A549 (cell line): ENCODE results near the gene KCNK13. TPM values are rescaled to one million over a fixed set of nuclear protein-coding genes. Genes with fewer than 3 reads are reported as not detected.

Source experiments
- ATAC-seq, 2 experiments: fragments of 200-7000 bp in 1 of 2; fragments of >200 bp in 1 of 2; cut with Nextera tagmentation in 1 of 2; cut with Tn5 transposase in 1 of 2; 3 replicates each; pipeline versions ENCODE4 v1.8.0 to v1.9.1; 2018 to 2020; ENCODE audit warnings: mild to moderate bottlenecking in 1 of 2, moderate library complexity in 1 of 2
- CTCF ChIA-PET: fragments of 300-600 bp; sonication (Branson Sonifier 250); formaldehyde crosslinking; extraction: SDS; loops from one replicate; lab custom pipeline; 2021; ENCODE audit warnings: antibody characterized with exemption, inconsistent platforms; lab: Yijun Ruan, JAX
- POLR2A ChIA-PET: fragments of 350-600 bp; formaldehyde crosslinking; extraction: SDS; loops from one replicate; lab custom pipeline; 2021; ENCODE audit warnings: antibody characterized with exemption, inconsistent platforms; lab: Yijun Ruan, JAX
- DNase-seq, 2 experiments: peaks; one replicate each; pipeline versions ENCODE4 v3.0.0 to v3.0.0-alpha.2; 2011 to 2016; ENCODE audit warnings: low read depth in 1 of 2, low spot score in 1 of 2
- FAIRE-seq: peaks from 2 replicates; lab custom pipeline; 2011; peaks lifted over from hg19 to GRCh38; lab: Jason Lieb, UNC
- H3K27ac ChIP-seq, 2 experiments: fragments of >200 bp; sonication (Bioruptor Twin); formaldehyde crosslinking; 3 replicates each; pipeline ENCODE4 v1.5.1; 2016 to 2017
- H3K4me1 ChIP-seq: fragments of >200 bp; sonication (Bioruptor Twin); formaldehyde crosslinking; 3 replicates; pipeline ENCODE4 v1.6.1; 2016
- H3K4me2 ChIP-seq: fragments of >200 bp; sonication (Bioruptor Twin); formaldehyde crosslinking; 3 replicates; pipeline ENCODE4 v1.6.1; 2016
- H3K4me3 ChIP-seq: fragments of >200 bp; sonication (Bioruptor Twin); formaldehyde crosslinking; 3 replicates; pipeline ENCODE4 v1.5.1; 2016
- H3K9me3 ChIP-seq: fragments of >200 bp; sonication (Bioruptor Twin); formaldehyde crosslinking; 3 replicates; pipeline ENCODE4 v1.6.1; 2016
- BHLHE40 ChIP-seq: IDR thresholded peaks from 2 replicates; pipeline ENCODE4 v1.6.1; 2012; ENCODE audit warnings: low read depth, low read length, inconsistent platforms
- CHD2 ChIP-seq: fragments of 150-350 bp; IDR thresholded peaks from 2 replicates; pipeline ENCODE4 v1.6.1; 2014; ENCODE audit warnings: low read length; ENCODE audit not compliant: partially characterized antibody
- CHD4 ChIP-seq: fragments of 200-600 bp; sonication (generic); IDR thresholded peaks from 2 replicates; pipeline ENCODE4 v1.6.1; 2016; ENCODE audit warnings: antibody characterized with exemption, mild to moderate bottlenecking, borderline replicate concordance
- EP300 ChIP-seq, 2 experiments: fragments of >200 bp; sonication (Bioruptor Twin); formaldehyde crosslinking; IDR thresholded peaks; 2 replicates in 1 of 2; 3 replicates in 1 of 2; pipeline ENCODE4 v1.6.1; 2016 to 2017
- ESRRA ChIP-seq: fragments of 150-350 bp; IDR thresholded peaks from 2 replicates; pipeline ENCODE4 v1.6.1; 2014; ENCODE audit warnings: mild to moderate bottlenecking, low read length, borderline replicate concordance
- FOSB ChIP-seq: fragments of 250-450 bp; sonication (Bioruptor Pico); IDR thresholded peaks from 2 replicates; pipeline ENCODE4 v1.5.0; 2020; ENCODE audit warnings: mild to moderate bottlenecking, moderate library complexity
- HDAC2 ChIP-seq: fragments of 200-600 bp; sonication (generic); IDR thresholded peaks from 2 replicates; pipeline ENCODE4 v1.6.1; 2016
- MYC ChIP-seq: IDR thresholded peaks from 2 replicates; pipeline ENCODE4 v1.6.1; 2012; ENCODE audit warnings: mild to moderate bottlenecking, inconsistent platforms, low read length, improper control_type of control experiment, borderline replicate concordance
- POLR2A ChIP-seq: IDR thresholded peaks from 2 replicates; pipeline ENCODE4 v1.6.1; 2012; ENCODE audit warnings: mild to moderate bottlenecking, low read length
- RARB ChIP-seq: fragments of 250-450 bp; sonication (Bioruptor Pico); IDR thresholded peaks from 2 replicates; pipeline ENCODE4 v1.8.0; 2021; ENCODE audit warnings: mild to moderate bottlenecking, moderate library complexity
- SMC3 ChIP-seq: fragments of >200 bp; sonication (Bioruptor Twin); formaldehyde crosslinking; IDR thresholded peaks from 3 replicates; pipeline ENCODE4 v1.6.1; 2018; ENCODE audit warnings: inconsistent platforms
- ZFP36 ChIP-seq: fragments of 450-650 bp; IDR thresholded peaks from 2 replicates; pipeline ENCODE4 v1.6.1; 2014; ENCODE audit warnings: borderline replicate concordance; ENCODE audit not compliant: partially characterized antibody
- WGBS: methylation state at CpG from one replicate; pipeline ENCODE4 v1.1.6; 2017; ENCODE audit errors: missing lambda C conversion rate; 5-methylcytosine and 5-hydroxymethylcytosine counted together
- polyA minus RNA-seq: library from RNA; depleted of rRNA, polyadenylated mRNA; stranded (reverse); fragments of >200 nt; gene quantifications from 2 replicates; pipeline ENCODE4 v1.2.3, GENCODE V29; 2011; rRNA and poly(A)+ RNA removed
- polyA plus RNA-seq, 4 experiments: library from polyadenylated mRNA; depleted of rRNA in 3 of 4; stranded (reverse); fragments of >200 nt; fragmentation: RNase III in 1 of 4; extraction: RNeasy Plus Mini Kit Qiagen cat#74134 plus additional on column Dnase treatment in 1 of 4; gene quantifications; 2 replicates in 3 of 4; 3 replicates in 1 of 4; pipeline ENCODE4 v1.2.3, GENCODE V29; 2011 to 2017
- TF ChIP-seq, protein P1 (sequence below): IDR thresholded peaks from 2 replicates; pipeline ENCODE4 v1.6.1; 2012
- TF ChIP-seq, protein P2 (sequence below): fragments of 250-450 bp; sonication (Bioruptor Pico); IDR thresholded peaks from 2 replicates; pipeline ENCODE4 v1.5.0; 2020; ENCODE audit warnings: low read depth, mild to moderate bottlenecking, moderate library complexity
- TF ChIP-seq, protein P3 (sequence below): fragments of >200 bp; sonication (Bioruptor Twin); formaldehyde crosslinking; IDR thresholded peaks from 3 replicates; pipeline ENCODE4 v1.5.1; 2016

The KCNK13 gene
- polyA plus RNA-seq (2011; rRNA removed) (not detected in 2 replicates), polyA plus RNA-seq (2017; fragmentation: RNase III; extraction: RNeasy Plus Mini Kit Qiagen cat#74134 plus additional on column Dnase treatment) (not detected in 3 replicates), polyA minus RNA-seq (not detected in 2 replicates)
- polyA plus RNA-seq (2012; cell fraction: cytosol; rRNA removed) = not detected in 2 replicates
- 0.04 and 0.05 TPM in 2 replicates for polyA plus RNA-seq (2012; cell fraction: nucleus; rRNA removed)

DNA sequence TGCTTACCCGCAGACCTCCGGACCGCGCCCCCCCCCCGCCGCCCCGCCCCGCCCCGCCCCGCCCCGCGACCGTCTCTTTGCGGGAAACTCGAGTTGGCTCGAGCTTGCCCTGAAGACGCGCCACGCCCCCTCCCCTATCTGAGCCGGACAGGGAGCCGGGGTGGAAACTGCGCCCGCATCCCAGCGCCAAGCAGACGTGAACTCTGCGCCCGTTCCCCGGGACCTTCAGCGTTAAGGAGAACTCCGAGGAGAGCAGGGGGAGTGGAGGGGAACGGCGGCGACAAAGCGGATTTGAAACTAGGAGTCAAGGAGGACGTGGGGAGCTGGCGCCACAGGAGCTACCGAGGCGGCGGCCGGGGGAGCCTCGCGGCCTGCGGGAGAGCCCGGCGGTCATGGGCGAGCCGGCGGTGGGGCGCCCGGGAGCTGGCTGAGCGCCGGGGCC is at the start of gene KCNK13:
TSS of gene KCNK13 (plus strand) at position 310 of the 442 bp plus-strand sequence. CDS start 212 bp downstream, outside the sequence.
- POLR2A ChIA-PET = no interaction called here
- no peak for FAIRE-seq
- DNase-seq = peak in 1 of 2 experiments; percentile 7
- Histone ChIP-seq H3K4me1 (peaks cover 13% of the 10 kb centered on the region; the same call in 1 of the 3 replicates), H3K4me3 (peak within 1 kb of the TSS; percentile 54), H3K9me3 (peaks cover 6% of the 10 kb centered on the region; the same call in 1 of the 3 replicates), H3K27ac (0 out of 6 replicates have a peak within 1 kb of the TSS, but pooled peaks of 1 of the 2 experiments have one; percentile 15), H3K4me2 (peak within 1 kb of the TSS; percentile 89)
- peak; percentile 11 to 23; a peak in 2 of 6 replicates for ATAC-seq
- no peak for TF ChIP-seq BHLHE40
- no peak for TF ChIP-seq RARB (CRISPR knock-in tag)
- TF ChIP-seq HDAC2 = no peak
- TF ChIP-seq CHD2 = no peak
- CTCF ChIA-PET = interaction anchor here (0.9 to 4.9 kb wide), 4 partner anchors 9 to 89 kb away, joined by 3 to 23 read pairs (median 4); no protein-coding TSS in a partner anchor
- WGBS = 3% methylated on average over 21 of the region's 52 CpGs

DNA sequence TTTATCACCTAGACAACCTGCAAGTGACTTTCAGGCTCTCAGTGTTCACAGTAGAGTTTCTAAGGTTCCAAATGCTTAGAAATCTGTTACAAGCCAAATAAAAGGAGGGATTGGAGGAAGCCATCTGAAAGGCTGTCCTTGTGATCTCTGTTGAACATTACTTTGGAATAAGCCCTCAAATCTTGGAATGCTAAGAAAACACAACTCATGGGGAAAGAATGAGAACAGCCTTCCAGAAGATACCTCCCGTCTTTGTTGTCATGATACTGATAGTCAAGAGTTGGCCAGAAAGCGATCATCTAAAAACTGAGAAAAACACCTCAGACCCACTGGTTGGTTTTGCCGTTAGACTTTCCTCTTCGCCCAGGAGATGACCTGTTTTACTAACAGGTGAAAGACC is 44.4 kb upstream of the KCNK13 start:
- no peak overlapping the region for H3K4me3 ChIP-seq
- no peak overlapping the region for H3K4me2 ChIP-seq
- DNase-seq = no peak
- H3K4me1 ChIP-seq = no peaks in the 10 kb centered on the region
- 59% methylated on average over 4 of the region's 4 CpGs for WGBS
- H3K27ac ChIP-seq = no peak overlapping the region
- ChIA-PET POLR2A (no interaction called here), CTCF (interaction anchor here (0.7 kb wide), 1 partner anchor 109 kb away, joined by 5 read pairs; no protein-coding TSS in a partner anchor)
- no peaks in the 10 kb centered on the region for H3K9me3 ChIP-seq
- TF ChIP-seq, protein P1, sequence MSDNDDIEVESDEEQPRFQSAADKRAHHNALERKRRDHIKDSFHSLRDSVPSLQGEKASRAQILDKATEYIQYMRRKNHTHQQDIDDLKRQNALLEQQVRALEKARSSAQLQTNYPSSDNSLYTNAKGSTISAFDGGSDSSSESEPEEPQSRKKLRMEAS = no peak
- TF ChIP-seq, protein P2, sequence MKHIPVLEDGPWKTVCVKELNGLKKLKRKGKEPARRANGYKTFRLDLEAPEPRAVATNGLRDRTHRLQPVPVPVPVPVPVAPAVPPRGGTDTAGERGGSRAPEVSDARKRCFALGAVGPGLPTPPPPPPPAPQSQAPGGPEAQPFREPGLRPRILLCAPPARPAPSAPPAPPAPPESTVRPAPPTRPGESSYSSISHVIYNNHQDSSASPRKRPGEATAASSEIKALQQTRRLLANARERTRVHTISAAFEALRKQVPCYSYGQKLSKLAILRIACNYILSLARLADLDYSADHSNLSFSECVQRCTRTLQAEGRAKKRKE (CRISPR knock-in tag) = no peak
- TF ChIP-seq MYC (no peak), EP300 (IDR thresholded peaks at IDR 0.05) (no peak), POLR2A (no peak), ESRRA (no peak), FOSB (CRISPR knock-in tag) (no peak)
- ATAC-seq = no peak
- no peak for FAIRE-seq

DNA sequence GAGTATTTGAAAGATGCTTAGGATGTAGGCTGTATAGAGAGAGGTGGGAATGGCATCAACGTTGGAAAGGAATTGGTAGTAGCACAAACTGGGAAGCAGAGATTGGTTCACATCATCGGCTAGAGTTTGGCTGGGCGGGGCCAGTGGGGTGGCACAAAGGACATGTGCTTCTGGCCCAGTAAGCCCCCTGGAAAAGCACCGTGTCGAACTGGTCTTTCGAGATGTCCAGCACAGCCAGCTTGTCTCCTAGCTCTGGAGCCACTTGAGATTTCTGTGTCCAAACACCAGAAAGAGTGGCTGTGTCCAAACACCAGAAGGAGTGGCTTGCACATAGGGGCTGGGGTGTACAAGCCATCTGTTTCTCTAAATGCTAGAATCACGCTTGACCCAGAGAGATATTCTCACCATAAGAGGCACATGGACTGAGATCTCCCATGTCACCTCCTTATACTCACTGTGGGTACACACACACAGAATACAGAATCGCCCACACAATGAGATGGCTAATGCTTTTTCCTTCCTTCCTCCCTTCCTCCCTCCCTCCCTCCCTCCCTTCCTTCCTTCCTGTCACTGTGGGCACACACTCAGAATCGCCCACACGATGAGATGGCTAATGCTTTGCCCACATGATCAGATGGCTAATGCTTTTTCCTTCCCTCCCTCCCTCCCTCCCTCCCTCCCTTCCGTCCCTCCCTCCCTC is 41.8 kb upstream of the KCNK13 start:
- no peak overlapping the region for H3K4me3 ChIP-seq
- POLR2A ChIA-PET = no interaction called here
- FAIRE-seq (no peak), DNase-seq (no peak), ATAC-seq (no peak)
- no peaks in the 10 kb centered on the region for H3K4me1 ChIP-seq
- CTCF ChIA-PET = interaction anchor here (1.2 kb wide), 1 partner anchor 42 kb away, joined by 4 read pairs; the partner anchor contains the start of gene KCNK13
- TF ChIP-seq CHD4 (no peak), SMC3 (no peak), ZFP36 (no peak), ESRRA (no peak)
- TF ChIP-seq, protein P3, sequence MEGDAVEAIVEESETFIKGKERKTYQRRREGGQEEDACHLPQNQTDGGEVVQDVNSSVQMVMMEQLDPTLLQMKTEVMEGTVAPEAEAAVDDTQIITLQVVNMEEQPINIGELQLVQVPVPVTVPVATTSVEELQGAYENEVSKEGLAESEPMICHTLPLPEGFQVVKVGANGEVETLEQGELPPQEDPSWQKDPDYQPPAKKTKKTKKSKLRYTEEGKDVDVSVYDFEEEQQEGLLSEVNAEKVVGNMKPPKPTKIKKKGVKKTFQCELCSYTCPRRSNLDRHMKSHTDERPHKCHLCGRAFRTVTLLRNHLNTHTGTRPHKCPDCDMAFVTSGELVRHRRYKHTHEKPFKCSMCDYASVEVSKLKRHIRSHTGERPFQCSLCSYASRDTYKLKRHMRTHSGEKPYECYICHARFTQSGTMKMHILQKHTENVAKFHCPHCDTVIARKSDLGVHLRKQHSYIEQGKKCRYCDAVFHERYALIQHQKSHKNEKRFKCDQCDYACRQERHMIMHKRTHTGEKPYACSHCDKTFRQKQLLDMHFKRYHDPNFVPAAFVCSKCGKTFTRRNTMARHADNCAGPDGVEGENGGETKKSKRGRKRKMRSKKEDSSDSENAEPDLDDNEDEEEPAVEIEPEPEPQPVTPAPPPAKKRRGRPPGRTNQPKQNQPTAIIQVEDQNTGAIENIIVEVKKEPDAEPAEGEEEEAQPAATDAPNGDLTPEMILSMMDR = no peak
- 63% methylated on average over 11 of the region's 11 CpGs for WGBS
- H3K27ac ChIP-seq = no peak overlapping the region
- H3K4me2 ChIP-seq = no peak overlapping the region
- H3K9me3 ChIP-seq = no peaks in the 10 kb centered on the region
